AG04449 (cell line): ENCODE measurements around the gene RRAGC.
"Not testable (repeated sequence)": the region's sequence is repeated elsewhere in the genome, so short reads cannot be mapped to it uniquely, and the experiment has no call there.

ENCODE experiments used
- CTCF ChIA-PET: fragments of 350-600 bp; formaldehyde crosslinking; extraction: SDS; loops from one replicate; lab custom pipeline; 2021; ENCODE audit warnings: antibody characterized with exemption; lab: Yijun Ruan, JAX
- POLR2A ChIA-PET: fragments of 400-600, 350-600 bp; formaldehyde crosslinking; extraction: SDS; loops from one replicate; lab custom pipeline; 2020; ENCODE audit warnings: antibody characterized with exemption, inconsistent platforms; lab: Yijun Ruan, JAX
- DNase-seq: peaks from one replicate; pipeline ENCODE4 v3.0.0-alpha.2; 2010; ENCODE audit warnings: low read depth, low spot score
- H3K4me3 ChIP-seq: 2 replicates; pipeline ENCODE4 v1.5.1; 2011; ENCODE audit warnings: low read depth, mild to moderate bottlenecking, control low read depth, low read length
- CTCF ChIP-seq: IDR thresholded peaks from one replicate; pipeline ENCODE4 v1.5.1; 2011; ENCODE audit warnings: mild to moderate bottlenecking, moderate library complexity, low read length, control low read depth, inconsistent platforms; ENCODE audit not compliant: insufficient read depth; ENCODE audit errors: missing control alignments

The RRAGC gene

GRCh38 chr1:38846210-38846609 is 13.4 kb downstream of the RRAGC start:
- ChIA-PET CTCF (interaction anchor here (1.3 to 1.8 kb wide), 3 partner anchors 11 to 823 kb away, joined by 3 to 8 read pairs (median 4); no protein-coding TSS in a partner anchor), POLR2A (no interaction called here)
- H3K4me3 ChIP-seq: no peak overlapping the region
- DNase-seq: no peak
- TF ChIP-seq CTCF: no peak

DNA sequence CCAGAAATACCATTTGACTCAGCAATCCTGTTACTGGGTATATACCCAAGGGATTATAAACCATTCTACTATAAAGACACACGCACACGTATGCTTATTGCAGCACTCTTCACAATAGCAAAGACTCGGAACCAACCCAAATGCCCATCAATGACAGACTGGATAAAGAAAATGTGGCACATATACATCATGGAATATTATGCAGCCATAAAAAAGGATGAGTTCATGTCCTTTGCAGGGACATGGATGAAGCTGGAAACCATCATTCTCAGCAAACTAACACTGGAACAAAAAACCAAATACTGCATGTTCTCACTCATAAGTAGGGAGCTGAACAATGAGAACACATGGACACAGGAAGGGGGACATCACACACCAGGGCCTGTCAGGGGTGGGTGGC is 14.5 kb downstream of the RRAGC start:
- DNase-seq, H3K4me3 ChIP-seq, POLR2A ChIA-PET: not testable (repeated sequence)
- CTCF ChIA-PET: interaction anchor here (0.6 to 2.6 kb wide), 4 partner anchors 10 to 822 kb away, joined by 3 to 9 read pairs (median 4); no protein-coding TSS in a partner anchor

- no peak for DNase-seq
- CTCF ChIA-PET: interaction anchor here (9.8 kb wide), 1 partner anchor 816 kb away, joined by 200 read pairs; no protein-coding TSS in a partner anchor
- TF ChIP-seq CTCF: no peak
- POLR2A ChIA-PET: no interaction called here
- H3K4me3 ChIP-seq: no peak overlapping the region
Observed at GRCh38 chr1:38840281-38840680, 19.3 kb downstream of the RRAGC start.

DNA sequence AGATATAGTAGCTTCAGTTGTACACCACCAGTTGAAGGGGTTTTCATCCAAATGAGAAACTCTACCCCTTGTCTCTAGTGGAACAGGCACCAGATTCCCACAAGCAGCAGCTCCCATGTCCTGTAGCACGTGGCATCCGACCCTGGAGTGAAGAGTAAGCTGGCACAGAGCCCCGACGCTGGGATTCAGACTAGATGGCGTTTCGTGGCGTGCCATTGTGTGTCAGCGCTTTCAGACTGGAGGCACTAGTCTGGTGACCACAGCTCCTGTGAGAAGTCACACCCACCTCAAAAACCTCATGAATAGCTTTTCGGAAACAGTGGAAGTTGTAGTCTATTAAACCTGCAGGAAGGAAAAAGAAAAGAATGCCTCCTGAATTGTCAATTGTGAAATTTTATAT is 20.2 kb downstream of the RRAGC start:
- DNase-seq: no peak
- ChIA-PET CTCF (interaction anchor here (9.8 kb wide), 1 partner anchor 815 kb away, joined by 200 read pairs; no protein-coding TSS in a partner anchor), POLR2A (no interaction called here)
- no peak for TF ChIP-seq CTCF
- no peak overlapping the region for H3K4me3 ChIP-seq

- not testable (repeated sequence) for H3K4me3 ChIP-seq, DNase-seq
- ChIA-PET POLR2A (interaction anchor here (0.6 kb wide), 1 partner anchor 845 kb away, joined by 3 read pairs; no protein-coding TSS in a partner anchor), CTCF (interaction anchor here (0.9 to 9.8 kb wide), 4 partner anchors 18 to 846 kb away, joined by 4 to 200 read pairs (median 29); partner anchors contain the start of genes SF3A3 and UTP11)
Observed at GRCh38 chr1:38836316-38836715, 23.3 kb downstream of the RRAGC start.

- ChIA-PET POLR2A (no interaction called here), CTCF (interaction anchor here (0.6 to 9.8 kb wide), 29 partner anchors 9 to 943 kb away, joined by 3 to 200 read pairs (median 4); partner anchors contain the start of genes SF3A3 and UTP11)
- DNase-seq: peak; percentile 47
- peak; percentile 69 for TF ChIP-seq CTCF
- H3K4me3 ChIP-seq: no peak overlapping the region
Observed at GRCh38 chr1:38834937-38835827, 24.4 kb downstream of the RRAGC start.

- ChIA-PET CTCF (interaction anchor here (0.7 to 9.8 kb wide), 22 partner anchors 9 to 1231 kb away, joined by 3 to 200 read pairs (median 4); partner anchors contain the start of genes SF3A3 and UTP11), POLR2A (interaction anchor here (0.7 kb wide), 1 partner anchor 821 kb away, joined by 4 read pairs; the partner anchor contains the start of gene UTP11)
- no peak overlapping the region for H3K4me3 ChIP-seq
- no peak for TF ChIP-seq CTCF
- DNase-seq: no peak
Observed at GRCh38 chr1:38834221-38834782, 25.3 kb downstream of the RRAGC start.
